GM10266 (cell line): ENCODE data around the gene TRPM1.

Experiments used
- DNase-seq: peaks from one replicate; pipeline ENCODE4 v3.0.0; 2012; ENCODE audit errors: extremely low spot score
- TF ChIP-seq, protein P1 (sequence below): IDR thresholded peaks from 2 replicates; pipeline ENCODE4 v1.5.1; 2012; ENCODE audit warnings: mild to moderate bottlenecking, low read depth; ENCODE audit not compliant: control insufficient read depth, insufficient read depth; ENCODE audit errors: missing control alignments

TRPM1 gene

DNA sequence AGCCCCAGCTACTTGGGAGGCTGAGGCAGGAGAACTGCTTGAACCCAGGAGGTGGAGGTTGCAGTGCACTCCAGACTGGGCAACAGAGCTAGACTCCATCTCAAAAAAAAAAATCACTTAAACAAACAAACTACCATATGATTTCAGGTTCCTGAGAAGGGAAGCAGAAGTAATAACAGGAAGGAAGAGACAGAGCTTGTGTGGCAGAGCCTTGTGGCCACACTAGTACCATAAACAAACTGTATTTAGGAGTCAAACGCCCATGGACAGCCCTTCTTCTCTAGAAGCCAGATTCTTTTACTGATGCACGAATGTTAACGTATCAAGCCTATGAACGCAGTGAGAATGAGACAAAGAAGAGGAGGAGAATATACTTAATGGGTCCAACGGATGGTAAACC is 122.1 kb downstream of the TRPM1 start:
- TF ChIP-seq, protein P1, sequence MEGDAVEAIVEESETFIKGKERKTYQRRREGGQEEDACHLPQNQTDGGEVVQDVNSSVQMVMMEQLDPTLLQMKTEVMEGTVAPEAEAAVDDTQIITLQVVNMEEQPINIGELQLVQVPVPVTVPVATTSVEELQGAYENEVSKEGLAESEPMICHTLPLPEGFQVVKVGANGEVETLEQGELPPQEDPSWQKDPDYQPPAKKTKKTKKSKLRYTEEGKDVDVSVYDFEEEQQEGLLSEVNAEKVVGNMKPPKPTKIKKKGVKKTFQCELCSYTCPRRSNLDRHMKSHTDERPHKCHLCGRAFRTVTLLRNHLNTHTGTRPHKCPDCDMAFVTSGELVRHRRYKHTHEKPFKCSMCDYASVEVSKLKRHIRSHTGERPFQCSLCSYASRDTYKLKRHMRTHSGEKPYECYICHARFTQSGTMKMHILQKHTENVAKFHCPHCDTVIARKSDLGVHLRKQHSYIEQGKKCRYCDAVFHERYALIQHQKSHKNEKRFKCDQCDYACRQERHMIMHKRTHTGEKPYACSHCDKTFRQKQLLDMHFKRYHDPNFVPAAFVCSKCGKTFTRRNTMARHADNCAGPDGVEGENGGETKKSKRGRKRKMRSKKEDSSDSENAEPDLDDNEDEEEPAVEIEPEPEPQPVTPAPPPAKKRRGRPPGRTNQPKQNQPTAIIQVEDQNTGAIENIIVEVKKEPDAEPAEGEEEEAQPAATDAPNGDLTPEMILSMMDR: no peak
- DNase-seq: no peak

GRCh38 chr15:30978328-30978727 is 123.2 kb downstream of the TRPM1 start:
- DNase-seq: no peak
- TF ChIP-seq, protein P1: no peak

DNA sequence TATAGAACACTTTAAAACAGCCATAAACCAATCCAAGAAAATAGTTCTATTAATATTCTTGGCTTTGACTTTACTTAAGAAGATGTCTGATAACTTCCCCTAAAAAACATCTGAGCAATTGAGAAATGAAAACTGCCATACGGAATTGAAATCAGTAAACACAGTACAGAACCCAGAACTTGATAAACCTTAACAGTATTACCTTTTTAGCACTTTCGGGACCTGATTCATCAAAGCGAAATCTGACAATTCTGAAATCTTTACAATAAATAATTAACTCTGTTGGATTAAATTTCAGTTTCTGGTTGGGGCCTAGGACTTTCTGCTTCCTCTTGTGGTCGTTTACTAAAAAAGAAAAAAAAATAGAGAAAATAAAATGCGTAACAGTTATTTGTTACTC is 127.4 kb downstream of the TRPM1 start:
- TF ChIP-seq, protein P1: no peak
- no peak for DNase-seq

DNA sequence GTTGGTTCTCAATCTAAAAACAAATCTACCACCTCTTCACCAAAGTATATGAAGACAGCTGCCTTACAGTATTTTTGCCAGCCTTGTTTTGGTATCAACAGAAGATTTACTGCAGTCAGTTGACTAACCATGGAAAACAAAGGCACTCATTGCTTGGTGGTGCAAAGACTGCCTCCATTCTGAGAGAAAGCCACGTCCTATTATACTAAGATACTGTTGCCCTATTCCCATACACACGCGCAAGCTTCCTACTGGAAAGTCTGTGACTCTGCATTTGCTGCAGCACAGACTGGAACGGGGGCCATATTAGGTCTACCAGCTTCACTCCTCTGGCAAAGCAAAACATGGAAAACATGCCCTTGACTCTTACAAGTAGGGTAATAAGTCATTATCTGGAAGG is 128.1 kb downstream of the TRPM1 start:
- TF ChIP-seq, protein P1: no peak
- DNase-seq: no peak

DNA sequence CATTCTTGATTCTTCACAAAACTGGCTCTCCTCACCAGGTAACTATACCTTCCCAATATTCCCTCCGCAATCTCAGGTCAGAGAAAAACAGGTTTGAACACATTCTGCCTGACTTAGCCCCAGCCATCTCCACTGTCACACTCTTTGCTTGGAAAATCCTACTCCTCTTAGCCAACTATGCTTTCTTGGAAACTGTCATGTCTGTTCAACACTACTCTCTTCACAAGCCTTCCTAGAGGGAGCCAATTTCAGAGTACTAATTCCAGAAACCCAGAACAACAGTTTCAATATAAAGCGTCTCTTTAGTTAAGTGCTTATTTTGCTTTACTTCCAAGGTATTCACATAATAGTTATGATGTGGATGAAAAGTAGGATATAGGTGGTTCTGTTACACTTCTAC is 131.8 kb downstream of the TRPM1 start:
- TF ChIP-seq, protein P1: no peak
- no peak for DNase-seq

DNA sequence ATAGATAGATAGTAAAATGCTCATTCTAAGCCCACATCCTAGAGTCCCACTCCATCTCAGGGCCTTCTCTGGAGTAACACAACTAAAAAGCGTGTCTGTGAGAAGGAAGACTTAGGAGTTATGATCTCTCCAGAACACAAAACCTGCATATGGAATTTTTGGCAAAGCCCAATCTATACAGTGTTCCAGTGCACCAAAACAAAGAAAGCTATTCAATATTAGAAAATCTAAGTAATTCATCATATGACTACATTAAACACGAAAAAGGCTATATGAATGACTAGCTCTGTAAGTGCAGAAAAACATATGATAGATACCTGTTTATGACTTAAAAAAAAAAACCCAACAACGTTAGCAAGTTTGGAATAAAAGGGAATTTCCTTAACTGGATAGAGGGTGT is 137.8 kb downstream of the TRPM1 start:
- TF ChIP-seq, protein P1: no peak
- no peak for DNase-seq

DNA sequence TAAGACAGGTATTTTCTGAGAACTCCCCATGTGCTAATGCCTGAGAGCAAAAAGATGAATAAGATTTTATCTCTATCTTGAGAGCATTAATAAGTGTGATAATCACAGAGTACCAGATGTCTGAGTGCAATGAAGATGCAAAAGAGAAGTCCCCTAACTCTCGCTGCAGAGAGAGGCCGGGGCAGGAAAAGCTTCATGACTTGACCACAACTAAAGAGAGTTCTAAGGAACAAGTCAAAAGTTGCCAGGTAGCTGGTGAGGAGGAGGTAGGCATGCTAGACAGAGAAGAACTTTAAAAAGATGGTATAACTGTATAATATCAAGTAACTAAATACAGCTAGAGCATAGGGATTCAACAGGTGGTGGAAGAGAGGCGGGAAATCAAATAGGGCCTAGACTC is 138.9 kb downstream of the TRPM1 start:
- TF ChIP-seq, protein P1: no peak
- DNase-seq: no peak
